GM12872 (cell line): ENCODE measurements around the gene ZRANB1.

Experiments used
- CTCF ChIP-seq: IDR thresholded peaks from 3 replicates; pipeline ENCODE4 v1.5.1; 2011; ENCODE audit warnings: low read depth, mild to moderate bottlenecking, low read length, moderate library complexity; ENCODE audit not compliant: insufficient read depth

The ZRANB1 gene

GRCh38 chr10:124941823-124942222 is at the start of gene ZRANB1:
ZRANB1 (plus strand) TSS chr10:124942123; CDS start chr10:124942494, 371 bp downstream.
- no peak for TF ChIP-seq CTCF

- TF ChIP-seq CTCF, result no peak
Measured at GRCh38 chr10:124892905-124893304, 49.0 kb upstream of the ZRANB1 start.

GRCh38 chr10:124894569-124895215 is 47.2 kb upstream of the ZRANB1 start:
- TF ChIP-seq CTCF, result no peak

GRCh38 chr10:124896751-124897150 is 45.2 kb upstream of the ZRANB1 start:
- no peak for TF ChIP-seq CTCF

GRCh38 chr10:124898471-124898870 is 43.5 kb upstream of the ZRANB1 start:
- no peak for TF ChIP-seq CTCF

- no peak for TF ChIP-seq CTCF
Measured at GRCh38 chr10:124899151-124899550, 42.8 kb upstream of the ZRANB1 start.

GRCh38 chr10:124902462-124902861 is 39.5 kb upstream of the ZRANB1 start:
- TF ChIP-seq CTCF, result no peak
